Measurements from ENCODE around the gene TTC7B.

Gene TTC7B

GRCh38 chr14:90851327-90852036, 35.3 kb upstream of the TTC7B start:
- no peak for TF ChIP-seq CTCF (IDR thresholded peaks at IDR 0.05; ENCODE audit: borderline replicate concordance, insufficient read depth, low read depth, low read length)
- H3K4me3 ChIP-seq (ENCODE audit: low read depth, low read length), result no peak overlapping the region

- H3K4me3 ChIP-seq (ENCODE audit: low read depth, low read length), result no peak overlapping the region
- no peak for TF ChIP-seq CTCF (IDR thresholded peaks at IDR 0.05; ENCODE audit: borderline replicate concordance, insufficient read depth, low read depth, low read length)
These were observed 34.3 kb upstream of the TTC7B start for GRCh38 chr14:90850487-90850886.

GRCh38 chr14:90849787-90850444, 33.7 kb upstream of the TTC7B start:
- no peak overlapping the region for H3K4me3 ChIP-seq (ENCODE audit: low read depth, low read length)
- no peak for TF ChIP-seq CTCF (IDR thresholded peaks at IDR 0.05; ENCODE audit: borderline replicate concordance, insufficient read depth, low read depth, low read length)

GRCh38 chr14:90848944-90849731, 32.9 kb upstream of the TTC7B start:
- no peak overlapping the region for H3K4me3 ChIP-seq (ENCODE audit: low read depth, low read length)
- TF ChIP-seq CTCF (IDR thresholded peaks at IDR 0.05; ENCODE audit: borderline replicate concordance, insufficient read depth, low read depth, low read length), result no peak

GRCh38 chr14:90846511-90846910, 30.3 kb upstream of the TTC7B start:
- no peak overlapping the region for H3K4me3 ChIP-seq (ENCODE audit: low read depth, low read length)
- TF ChIP-seq CTCF (IDR thresholded peaks at IDR 0.05; ENCODE audit: borderline replicate concordance, insufficient read depth, low read depth, low read length), result no peak

- no peak overlapping the region for H3K4me3 ChIP-seq (ENCODE audit: low read depth, low read length)
- no peak for TF ChIP-seq CTCF (IDR thresholded peaks at IDR 0.05; ENCODE audit: borderline replicate concordance, insufficient read depth, low read depth, low read length)
These were observed 28.1 kb upstream of the TTC7B start for GRCh38 chr14:90844321-90844720.
